Endometrium (tissue), 2 donors: Measurements from ENCODE around the gene MAN2B2.
A peak's percentile ranks its signal among the peaks of the same experiment; 100 is the strongest.
"Not testable (repeated sequence)": the region's sequence is repeated elsewhere in the genome, so short reads cannot be mapped to it uniquely, and the experiment has no call there.

Source experiments
- FAIRE-seq: peaks from 2 replicates; lab custom pipeline; 2012; peaks lifted over from hg19 to GRCh38; lab: Jason Lieb, UNC
- donor health status: control.
- donor health status: control.

The MAN2B2 gene

GRCh38 chr4:6644792-6645530, 70.0 kb downstream of the MAN2B2 start:
- FAIRE-seq = no peak

DNA sequence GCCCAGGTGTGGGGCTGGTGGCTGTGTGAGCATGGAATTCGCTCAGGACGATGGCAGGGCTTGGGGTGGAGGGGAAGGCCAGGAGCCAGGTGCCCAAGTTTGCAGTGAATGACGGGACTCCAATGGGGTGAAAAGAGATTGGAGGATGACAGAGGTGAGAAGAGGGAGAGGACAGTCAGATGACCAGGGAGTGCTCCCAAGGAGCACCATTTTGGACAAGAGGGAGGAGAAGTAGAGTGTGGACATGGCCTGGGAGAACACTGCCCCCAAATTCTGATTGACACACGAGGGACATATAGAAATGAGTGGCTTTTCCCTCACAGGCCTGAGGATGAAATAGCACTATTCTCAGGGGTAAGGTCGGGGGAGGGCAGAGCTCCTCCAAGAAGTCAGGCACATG, 72.2 kb downstream of the MAN2B2 start:
- FAIRE-seq = no peak

GRCh38 chr4:6647582-6648230, 72.7 kb downstream of the MAN2B2 start:
- FAIRE-seq = no peak

DNA sequence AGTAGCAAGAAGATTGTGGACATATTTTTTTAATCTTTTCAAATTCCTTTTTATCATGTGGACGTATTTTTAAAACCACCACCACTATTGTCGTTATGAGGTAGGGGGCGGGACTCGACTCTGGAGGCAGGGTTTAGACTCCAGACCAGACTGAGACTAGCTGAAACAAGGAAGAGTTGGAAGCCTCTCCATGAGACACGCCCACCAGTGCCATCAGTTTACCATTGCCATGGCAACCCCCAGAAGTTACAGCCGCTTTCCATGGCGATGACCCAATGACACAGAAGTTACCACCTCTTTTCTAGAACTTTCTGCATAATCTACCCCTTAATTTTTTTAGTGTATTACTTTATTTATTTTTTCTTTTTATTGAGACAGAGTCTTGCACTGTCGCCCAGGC, 74.2 kb downstream of the MAN2B2 start:
- FAIRE-seq = no peak

DNA sequence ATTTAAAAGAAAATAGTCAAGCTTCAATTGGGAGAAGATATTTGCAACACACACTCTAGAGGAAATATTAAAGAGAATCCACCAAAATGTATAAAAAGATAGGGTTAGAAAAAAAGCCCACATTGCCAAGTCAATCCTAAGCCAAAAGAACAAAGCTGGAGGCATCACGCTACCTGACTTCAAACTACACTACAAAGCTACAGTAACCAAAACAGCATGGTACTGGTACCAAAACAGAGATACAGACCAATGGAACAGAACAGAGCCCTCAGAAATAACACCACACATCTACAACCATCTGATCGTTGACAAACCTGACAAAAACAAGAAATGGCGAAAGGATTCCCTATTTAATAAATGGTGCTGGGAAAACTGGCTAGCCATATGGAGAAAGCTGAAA, 79.2 kb downstream of the MAN2B2 start:
- FAIRE-seq = not testable (repeated sequence)

- not testable (repeated sequence) for FAIRE-seq
Observed at GRCh38 chr4:6655291-6655690, 80.3 kb downstream of the MAN2B2 start.

- FAIRE-seq = no peak
Observed at GRCh38 chr4:6655924-6656323, 80.9 kb downstream of the MAN2B2 start.

DNA sequence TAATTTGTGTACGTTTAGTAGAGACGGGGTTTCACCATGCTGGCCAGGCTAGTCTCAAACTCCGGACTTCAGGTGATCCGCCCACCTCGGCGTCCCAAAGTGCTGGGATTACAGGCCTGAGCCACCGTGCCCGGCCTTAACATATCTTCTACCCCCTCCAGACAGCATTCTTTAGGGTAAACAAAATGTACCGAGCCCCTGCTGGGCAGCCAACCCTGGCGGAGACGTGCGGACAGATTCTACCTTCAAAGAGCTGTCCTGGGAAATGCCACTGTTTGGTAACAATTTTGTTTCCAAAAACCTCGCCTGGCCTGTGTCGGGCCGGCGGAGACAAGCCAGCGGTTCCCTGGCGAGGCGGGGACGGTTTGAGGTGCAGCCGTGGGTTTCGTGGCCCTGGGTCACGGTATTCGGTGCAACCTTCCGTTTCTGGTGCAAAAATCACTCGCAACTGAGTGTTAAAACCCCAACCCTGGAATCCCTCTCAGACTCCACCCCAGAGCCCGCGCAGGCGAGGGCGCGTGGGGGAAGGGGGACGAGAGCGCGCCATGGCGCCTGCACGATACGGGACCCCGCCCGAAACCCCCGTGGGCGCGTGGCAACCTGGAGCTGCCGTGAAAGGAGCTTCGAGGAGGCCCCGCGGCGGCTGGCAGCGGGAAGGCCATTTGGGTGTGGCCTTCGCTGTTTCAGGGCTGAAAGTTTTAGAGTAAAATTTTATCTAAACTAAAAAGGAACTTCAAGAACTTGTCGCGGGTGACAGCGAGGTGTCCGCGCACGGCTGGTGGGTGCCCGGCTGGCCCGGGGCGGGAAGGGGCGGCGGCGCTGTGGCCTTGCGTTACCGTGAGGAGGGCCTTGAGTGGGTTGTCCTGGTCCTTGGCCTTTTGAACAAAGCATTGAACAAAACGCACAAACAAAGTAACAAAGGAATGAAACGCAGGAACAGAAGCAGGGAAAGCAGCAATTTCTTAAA, 82.5 kb downstream of the MAN2B2 start:
- no peak for FAIRE-seq

- FAIRE-seq = no peak
Observed at GRCh38 chr4:6658209-6658595, 83.2 kb downstream of the MAN2B2 start.

DNA sequence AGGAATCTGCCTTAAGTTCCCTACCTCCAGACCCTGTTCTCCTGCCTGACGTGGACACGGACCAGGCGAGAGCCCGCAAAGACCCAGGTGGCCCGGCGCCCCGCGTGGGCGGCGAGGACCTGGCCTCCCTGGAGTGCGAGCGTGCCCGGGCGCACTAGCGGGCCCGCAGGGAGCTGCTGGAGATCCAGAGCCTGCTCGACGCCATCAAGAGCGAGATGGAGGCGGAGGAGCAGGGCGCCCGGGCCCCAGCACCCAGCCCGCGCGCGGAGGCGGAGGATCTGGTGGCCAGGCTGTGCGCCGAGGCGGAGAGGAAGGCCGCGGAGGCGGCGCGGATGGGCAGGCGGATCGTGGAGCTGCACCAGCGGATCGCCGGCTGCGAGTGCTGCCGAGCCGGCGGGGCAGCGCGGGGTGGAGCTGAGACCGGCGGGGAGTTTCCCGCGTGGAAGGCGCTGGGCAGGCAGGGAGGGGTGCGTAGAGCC, 83.6 kb downstream of the MAN2B2 start:
- no peak for FAIRE-seq

DNA sequence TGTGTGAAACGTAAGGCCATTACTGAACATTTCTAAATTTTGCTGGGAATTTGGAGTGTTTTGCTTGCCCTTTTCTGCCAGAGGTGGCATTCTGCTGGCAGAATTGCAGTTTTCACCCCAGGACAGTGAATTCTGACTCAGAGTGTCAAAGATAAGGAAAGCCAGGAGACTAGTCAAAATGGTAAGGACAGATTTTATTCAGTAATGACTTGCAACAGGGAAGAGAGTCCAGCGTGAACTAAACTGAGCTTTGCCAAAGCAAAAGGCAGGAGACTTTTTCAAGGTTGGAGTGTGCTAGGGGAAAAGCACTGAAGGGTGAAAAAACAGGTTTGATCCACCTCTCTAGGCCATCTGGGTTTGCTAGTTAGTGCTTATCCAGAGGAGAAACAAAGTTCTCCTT, 84.9 kb downstream of the MAN2B2 start:
- FAIRE-seq = no peak

DNA sequence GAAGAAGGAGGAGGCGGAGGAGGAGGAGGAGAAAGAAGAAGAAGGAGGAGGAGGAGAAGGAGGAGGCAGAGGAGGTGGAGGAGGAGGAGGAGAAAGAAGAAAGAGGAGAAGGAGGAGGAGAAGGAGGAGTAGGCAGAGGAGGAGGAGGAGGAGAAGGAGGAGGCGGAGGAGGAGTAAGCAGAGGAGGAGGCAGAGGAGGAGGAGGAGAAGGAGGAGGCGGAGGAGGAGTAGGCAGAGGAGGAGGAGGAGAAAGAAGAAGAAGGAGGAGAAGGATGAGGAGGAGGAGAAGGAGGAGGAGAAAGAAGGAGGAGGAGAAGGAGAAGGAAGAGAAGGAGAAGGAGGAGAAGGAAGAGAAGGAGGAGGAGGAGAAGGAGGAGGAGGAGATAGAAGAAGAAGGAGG, 85.4 kb downstream of the MAN2B2 start:
- FAIRE-seq = no peak

- FAIRE-seq = no peak
Observed at GRCh38 chr4:6662591-6662990, 87.6 kb downstream of the MAN2B2 start.

GRCh38 chr4:6663596-6664393, 88.8 kb downstream of the MAN2B2 start:
- FAIRE-seq = no peak

GRCh38 chr4:6665320-6665654, 90.3 kb downstream of the MAN2B2 start:
- no peak for FAIRE-seq

GRCh38 chr4:6668391-6668790, 93.4 kb downstream of the MAN2B2 start:
- peak; percentile 53 for FAIRE-seq

DNA sequence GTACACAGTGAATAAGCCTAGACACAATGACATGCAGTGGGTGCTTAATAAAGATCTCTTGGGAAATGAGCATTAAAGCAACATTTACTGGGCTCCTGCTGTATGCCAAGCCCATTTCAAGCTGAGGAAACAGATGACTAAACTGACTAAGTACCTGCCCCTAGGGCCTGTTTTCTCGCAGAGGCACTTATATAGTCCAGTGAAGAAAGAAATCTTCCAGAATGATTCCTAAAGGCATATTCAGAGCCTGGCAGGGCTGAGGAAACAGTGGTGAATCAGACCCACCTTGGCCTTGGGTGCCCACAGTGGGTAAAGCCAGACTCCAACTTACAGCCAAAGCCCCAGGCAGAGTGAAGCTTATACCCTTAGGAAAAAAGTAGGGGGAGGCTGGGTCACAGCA, 96.7 kb downstream of the MAN2B2 start:
- no peak for FAIRE-seq

- no peak for FAIRE-seq
Observed at GRCh38 chr4:6672131-6672530, 97.1 kb downstream of the MAN2B2 start.

GRCh38 chr4:6672541-6673190, 97.7 kb downstream of the MAN2B2 start:
- FAIRE-seq = not testable (repeated sequence)
